ENCODE measurements around the gene MRPS25. TPM values are rescaled to one million over a fixed set of nuclear protein-coding genes. Genes with fewer than 3 reads are reported as not detected.
A peak's percentile ranks its signal among the peaks of the same experiment; 100 is the strongest.

MRPS25 gene
- total RNA-seq, 4 donors from 2014 or later, result 63.3 to 91.6 (median 79.8) TPM

- H3K36me3 ChIP-seq, result no peaks in the 10 kb centered on the region
- no peaks in the 10 kb centered on the region for H3K27me3 ChIP-seq
- 42 to 53% methylated on average over 4 of the region's 4 CpGs for WGBS, 2 donors
- H3K27ac ChIP-seq, result no peak overlapping the region
- H3K4me3 ChIP-seq (replicated peaks in 1 of 3), result no peak overlapping the region
- peaks cover 8 to 18% of the 10 kb centered on the region in 2 donors for H3K4me1 ChIP-seq
- H3K9me3 ChIP-seq, result no peaks in the 10 kb centered on the region
- intact Hi-C loops (cut with DNase I), result loop anchor here (10.0 kb wide), 1 partner anchor 103 kb away; the partner anchor contains the start of gene CAPN7
- TF ChIP-seq POLR2A (IDR thresholded peaks at IDR 0.05), result no peak
- TF ChIP-seq, protein P1, sequence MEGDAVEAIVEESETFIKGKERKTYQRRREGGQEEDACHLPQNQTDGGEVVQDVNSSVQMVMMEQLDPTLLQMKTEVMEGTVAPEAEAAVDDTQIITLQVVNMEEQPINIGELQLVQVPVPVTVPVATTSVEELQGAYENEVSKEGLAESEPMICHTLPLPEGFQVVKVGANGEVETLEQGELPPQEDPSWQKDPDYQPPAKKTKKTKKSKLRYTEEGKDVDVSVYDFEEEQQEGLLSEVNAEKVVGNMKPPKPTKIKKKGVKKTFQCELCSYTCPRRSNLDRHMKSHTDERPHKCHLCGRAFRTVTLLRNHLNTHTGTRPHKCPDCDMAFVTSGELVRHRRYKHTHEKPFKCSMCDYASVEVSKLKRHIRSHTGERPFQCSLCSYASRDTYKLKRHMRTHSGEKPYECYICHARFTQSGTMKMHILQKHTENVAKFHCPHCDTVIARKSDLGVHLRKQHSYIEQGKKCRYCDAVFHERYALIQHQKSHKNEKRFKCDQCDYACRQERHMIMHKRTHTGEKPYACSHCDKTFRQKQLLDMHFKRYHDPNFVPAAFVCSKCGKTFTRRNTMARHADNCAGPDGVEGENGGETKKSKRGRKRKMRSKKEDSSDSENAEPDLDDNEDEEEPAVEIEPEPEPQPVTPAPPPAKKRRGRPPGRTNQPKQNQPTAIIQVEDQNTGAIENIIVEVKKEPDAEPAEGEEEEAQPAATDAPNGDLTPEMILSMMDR (IDR thresholded peaks at IDR 0.05), result no peak
- peak; percentile 36 to 74 for DNase-seq
These were observed 37.1 kb upstream of the MRPS25 start for GRCh38 chr3:15102256-15102655.

- WGBS, 2 donors, result 9 to 17% methylated on average over 14 to 19 of the region's 19 CpGs
- intact Hi-C loops (cut with DNase I), result loop anchor here (10.0 kb wide), 1 partner anchor 105 kb away; the partner anchor contains the start of gene CAPN7
- no peak for TF ChIP-seq POLR2A (IDR thresholded peaks at IDR 0.05)
- TF ChIP-seq, protein P1 (IDR thresholded peaks at IDR 0.05), result no peak
- Histone ChIP-seq H3K4me3 (replicated peaks in 1 of 3) (peak overlapping the region; percentile 42 to 87 (median 79)), H3K9me3 (no peaks in the 10 kb centered on the region), H3K27me3 (no peaks in the 10 kb centered on the region), H3K27ac (peak overlapping the region in 2 of 3 donors; percentile 66), H3K36me3 (peaks cover 3 to 10% of the 10 kb centered on the region in 2 donors), H3K4me1 (peaks cover 27 to 40% of the 10 kb centered on the region in 2 donors)
- no peak for DNase-seq
These were observed 34.4 kb upstream of the MRPS25 start for GRCh38 chr3:15099364-15100098.

DNA sequence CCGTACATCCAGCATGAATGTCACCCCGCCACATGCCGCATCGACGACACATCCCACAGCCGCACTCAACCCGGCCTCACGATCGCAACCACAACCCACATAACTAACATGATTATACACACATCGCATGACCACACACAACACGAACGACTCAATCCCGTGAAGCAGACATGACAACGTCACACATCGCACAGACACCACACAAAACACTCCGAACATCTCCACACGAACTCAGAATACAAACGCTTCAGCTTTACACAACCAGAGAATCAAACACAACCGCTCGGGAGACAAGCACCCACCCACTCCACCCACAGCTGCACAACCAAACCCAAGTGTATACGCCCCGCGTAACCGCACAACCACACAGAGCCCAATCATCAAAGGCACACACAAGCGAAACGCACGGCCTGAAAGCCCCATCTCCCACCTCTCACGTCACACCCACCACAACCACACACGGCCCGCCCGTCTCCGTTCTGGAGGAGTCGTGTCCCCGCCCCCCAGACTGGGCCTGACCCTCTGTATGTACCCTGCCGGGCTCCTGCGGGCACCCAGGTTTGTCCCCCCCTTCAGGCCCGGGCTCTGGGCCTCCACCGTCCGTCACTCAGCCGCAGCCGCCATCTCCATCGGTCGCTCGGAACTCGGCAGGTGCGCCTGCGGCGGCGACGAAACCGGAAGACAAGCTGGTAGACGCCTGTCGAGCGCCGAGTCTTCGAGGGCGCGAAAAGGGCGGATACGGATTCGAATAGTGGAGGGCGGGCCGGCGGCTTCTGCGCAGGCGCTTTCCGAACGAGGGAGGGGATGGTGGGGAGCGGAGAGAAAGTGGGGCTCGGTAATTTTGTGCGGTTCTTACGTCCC, 33.6 kb upstream of the MRPS25 start, which contains the start of gene RBSN:
RBSN (minus strand) TSS at position 646 of the 861 bp plus-strand sequence. CDS start 3,028 bp downstream, outside the sequence.
- Histone ChIP-seq H3K9me3 (no peaks in the 10 kb centered on the region), H3K4me1 (peaks cover 27 to 40% of the 10 kb centered on the region in 2 donors), H3K4me3 (replicated peaks in 1 of 3) (peak within 1 kb of the TSS; percentile 42 to 87 (median 79)), H3K36me3 (peaks cover 7 to 10% of the 10 kb centered on the region in 2 donors), H3K27ac (peak within 1 kb of the TSS; percentile 39 to 84 (median 71)), H3K27me3 (no peaks in the 10 kb centered on the region)
- TF ChIP-seq, protein P1 (IDR thresholded peaks at IDR 0.05), result peak in 1 of 6 experiments; percentile 11
- TF ChIP-seq POLR2A (IDR thresholded peaks at IDR 0.05), result peak in 1 of 2 donors; percentile 83
- 0% methylated on average over 52 to 60 of the region's 72 CpGs for WGBS, 2 donors
- intact Hi-C loops (cut with DNase I), result no loop called here
- DNase-seq, result peak; percentile 94 to 96

- peaks cover 7 to 10% of the 10 kb centered on the region in 2 donors for H3K36me3 ChIP-seq
- intact Hi-C loops (cut with DNase I), result no loop called here
- peak overlapping the region in 1 of 3 donors; percentile 79 for H3K4me3 ChIP-seq (replicated peaks in 1 of 3)
- no peaks in the 10 kb centered on the region for H3K27me3 ChIP-seq
- peaks cover 27 to 40% of the 10 kb centered on the region in 2 donors for H3K4me1 ChIP-seq
- 53 to 61% methylated on average over 6 of the region's 6 CpGs for WGBS, 2 donors
- no peak for TF ChIP-seq POLR2A (IDR thresholded peaks at IDR 0.05)
- TF ChIP-seq, protein P1 (IDR thresholded peaks at IDR 0.05), result no peak
- H3K9me3 ChIP-seq, result no peaks in the 10 kb centered on the region
- peak overlapping the region in 2 of 3 donors; percentile 71 to 84 for H3K27ac ChIP-seq
- no peak for DNase-seq
These were observed 32.8 kb upstream of the MRPS25 start for GRCh38 chr3:15097891-15098290.

Data from thyroid gland (tissue), 4 donors.